ENCODE data around the gene AXIN1. TPM values are rescaled to one million over a fixed set of nuclear protein-coding genes. Genes with fewer than 3 reads are reported as not detected.

Gene AXIN1
- total RNA-seq, 1 donor from 2014 or later, result 16.4 TPM

- no peak overlapping the region for H3K27ac Mint-ChIP-seq (ENCODE audit: unreplicated experiment)
- peak overlapping the region; percentile 14 for H3K4me3 Mint-ChIP-seq (ENCODE audit: unreplicated experiment)
- TF ChIP-seq, protein P1, sequence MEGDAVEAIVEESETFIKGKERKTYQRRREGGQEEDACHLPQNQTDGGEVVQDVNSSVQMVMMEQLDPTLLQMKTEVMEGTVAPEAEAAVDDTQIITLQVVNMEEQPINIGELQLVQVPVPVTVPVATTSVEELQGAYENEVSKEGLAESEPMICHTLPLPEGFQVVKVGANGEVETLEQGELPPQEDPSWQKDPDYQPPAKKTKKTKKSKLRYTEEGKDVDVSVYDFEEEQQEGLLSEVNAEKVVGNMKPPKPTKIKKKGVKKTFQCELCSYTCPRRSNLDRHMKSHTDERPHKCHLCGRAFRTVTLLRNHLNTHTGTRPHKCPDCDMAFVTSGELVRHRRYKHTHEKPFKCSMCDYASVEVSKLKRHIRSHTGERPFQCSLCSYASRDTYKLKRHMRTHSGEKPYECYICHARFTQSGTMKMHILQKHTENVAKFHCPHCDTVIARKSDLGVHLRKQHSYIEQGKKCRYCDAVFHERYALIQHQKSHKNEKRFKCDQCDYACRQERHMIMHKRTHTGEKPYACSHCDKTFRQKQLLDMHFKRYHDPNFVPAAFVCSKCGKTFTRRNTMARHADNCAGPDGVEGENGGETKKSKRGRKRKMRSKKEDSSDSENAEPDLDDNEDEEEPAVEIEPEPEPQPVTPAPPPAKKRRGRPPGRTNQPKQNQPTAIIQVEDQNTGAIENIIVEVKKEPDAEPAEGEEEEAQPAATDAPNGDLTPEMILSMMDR (IDR thresholded peaks at IDR 0.05; ENCODE audit: partially characterized antibody, unreplicated experiment), result no peak
- DNase-seq, result no peak
- H3K9me3 Mint-ChIP-seq (ENCODE audit: unreplicated experiment), result peaks cover 3% of the 10 kb centered on the region
- no peaks in the 10 kb centered on the region for H3K36me3 Mint-ChIP-seq (ENCODE audit: unreplicated experiment)
- peaks cover 7% of the 10 kb centered on the region for H3K4me1 Mint-ChIP-seq (ENCODE audit: low read depth, unreplicated experiment)
- peaks cover 4% of the 10 kb centered on the region for H3K27me3 Mint-ChIP-seq (ENCODE audit: unreplicated experiment)
These were observed 109.2 kb downstream of the AXIN1 start for GRCh38 chr16:243348-243747.

GRCh38 chr16:242281-242680 is 110.2 kb downstream of the AXIN1 start:
- H3K27ac Mint-ChIP-seq (ENCODE audit: unreplicated experiment), result no peak overlapping the region
- TF ChIP-seq, protein P1 (IDR thresholded peaks at IDR 0.05; ENCODE audit: partially characterized antibody, unreplicated experiment), result no peak
- H3K9me3 Mint-ChIP-seq (ENCODE audit: unreplicated experiment), result peaks cover 3% of the 10 kb centered on the region
- no peaks in the 10 kb centered on the region for H3K36me3 Mint-ChIP-seq (ENCODE audit: unreplicated experiment)
- peaks cover 7% of the 10 kb centered on the region for H3K4me1 Mint-ChIP-seq (ENCODE audit: low read depth, unreplicated experiment)
- H3K4me3 Mint-ChIP-seq (ENCODE audit: unreplicated experiment), result no peak overlapping the region
- DNase-seq, result no peak
- peaks cover 1% of the 10 kb centered on the region for H3K27me3 Mint-ChIP-seq (ENCODE audit: unreplicated experiment)

DNA sequence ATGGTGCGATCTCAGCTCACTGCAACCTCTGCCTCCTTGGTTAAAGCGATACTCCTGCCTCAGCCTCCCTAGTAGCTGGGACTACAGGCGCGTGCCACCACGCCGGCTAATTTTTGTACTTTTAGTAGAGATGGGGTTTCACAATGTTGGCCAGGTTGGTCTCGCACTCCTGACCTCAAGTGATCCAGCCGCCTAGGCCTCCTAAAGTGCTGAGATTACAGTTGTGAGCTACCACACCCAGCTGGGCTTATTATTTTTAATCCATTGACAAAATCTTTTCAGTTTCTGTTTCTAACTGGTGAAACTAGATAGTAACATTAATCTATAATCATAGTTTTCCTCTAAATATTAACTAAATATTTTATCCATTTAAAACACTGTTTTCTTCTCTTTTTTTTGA is 112.0 kb downstream of the AXIN1 start:
- TF ChIP-seq, protein P1 (IDR thresholded peaks at IDR 0.05; ENCODE audit: partially characterized antibody, unreplicated experiment), result no peak
- Mint-ChIP-seq H3K27me3 (ENCODE audit: unreplicated experiment) (peaks cover 1% of the 10 kb centered on the region), H3K9me3 (ENCODE audit: unreplicated experiment) (peaks cover 4% of the 10 kb centered on the region), H3K4me1 (ENCODE audit: low read depth, unreplicated experiment) (peaks cover 7% of the 10 kb centered on the region), H3K36me3 (ENCODE audit: unreplicated experiment) (no peaks in the 10 kb centered on the region), H3K4me3 (ENCODE audit: unreplicated experiment) (no peak overlapping the region), H3K27ac (ENCODE audit: unreplicated experiment) (peak overlapping the region; percentile 46)
- DNase-seq, result no peak

DNA sequence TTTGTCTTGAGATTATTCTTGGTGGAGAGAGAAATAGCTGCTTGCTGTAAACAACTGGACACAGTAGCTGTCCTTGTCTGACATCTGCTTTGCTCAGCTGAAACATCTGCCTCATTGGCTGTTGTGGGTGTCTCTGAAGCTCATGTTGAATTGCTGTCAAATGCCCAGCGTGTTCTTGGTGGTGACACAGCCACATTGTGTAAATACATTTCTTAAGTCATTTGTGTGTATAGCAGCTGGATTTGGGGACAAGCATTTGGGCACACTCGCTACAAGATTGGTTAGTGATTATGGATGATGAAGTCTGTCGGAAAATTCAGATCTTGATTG is 112.6 kb downstream of the AXIN1 start:
- Mint-ChIP-seq H3K27ac (ENCODE audit: unreplicated experiment) (peak overlapping the region; percentile 46), H3K9me3 (ENCODE audit: unreplicated experiment) (peaks cover 9% of the 10 kb centered on the region), H3K4me1 (ENCODE audit: low read depth, unreplicated experiment) (peaks cover 7% of the 10 kb centered on the region), H3K36me3 (ENCODE audit: unreplicated experiment) (no peaks in the 10 kb centered on the region), H3K4me3 (ENCODE audit: unreplicated experiment) (peak overlapping the region; percentile 2), H3K27me3 (ENCODE audit: unreplicated experiment) (peaks cover 3% of the 10 kb centered on the region)
- DNase-seq, result no peak
- TF ChIP-seq, protein P1 (IDR thresholded peaks at IDR 0.05; ENCODE audit: partially characterized antibody, unreplicated experiment), result no peak

Other genes with a start within 250 kb of the AXIN1 start
- gene NPRL3, start 214.1 kb downstream of the AXIN1 start, total RNA-seq (ENCODE audit: unreplicated experiment), result 38.9 TPM
- not detected for gene HBZ, start 200.1 kb downstream of the AXIN1 start, total RNA-seq (ENCODE audit: unreplicated experiment)
- gene HBM, start 186.7 kb downstream of the AXIN1 start, total RNA-seq (ENCODE audit: unreplicated experiment), result not detected
- not detected for gene HBA2, start 179.8 kb downstream of the AXIN1 start, total RNA-seq (ENCODE audit: unreplicated experiment)
- 1.5 TPM for gene HBA1, start 176.0 kb downstream of the AXIN1 start, total RNA-seq (ENCODE audit: unreplicated experiment)
- gene HBQ1, start 172.3 kb downstream of the AXIN1 start, total RNA-seq (ENCODE audit: unreplicated experiment), result 1.5 TPM
- gene LUC7L, start 123.3 kb downstream of the AXIN1 start, total RNA-seq (ENCODE audit: unreplicated experiment), result 213 TPM
- 82.7 TPM for gene FAM234A, start 117.9 kb downstream of the AXIN1 start, total RNA-seq (ENCODE audit: unreplicated experiment)
- 18.2 TPM for gene RGS11, start 76.8 kb downstream of the AXIN1 start, total RNA-seq (ENCODE audit: unreplicated experiment)
- 13.8 TPM for gene ARHGDIG, start 72.1 kb downstream of the AXIN1 start, total RNA-seq (ENCODE audit: unreplicated experiment)
- gene PDIA2, start 69.6 kb downstream of the AXIN1 start, total RNA-seq (ENCODE audit: unreplicated experiment), result 11.8 TPM
- 69.6 TPM for gene MRPL28, start 17.8 kb upstream of the AXIN1 start, total RNA-seq (ENCODE audit: unreplicated experiment)
- gene PGAP6, start 29.3 kb upstream of the AXIN1 start, total RNA-seq (ENCODE audit: unreplicated experiment), result 54.5 TPM
- gene NME4, start 44.5 kb upstream of the AXIN1 start, total RNA-seq (ENCODE audit: unreplicated experiment), result 82.6 TPM
- 26.2 TPM for gene DECR2, start 49.2 kb upstream of the AXIN1 start, total RNA-seq (ENCODE audit: unreplicated experiment)
- 103 TPM for gene RAB11FIP3, start 72.9 kb upstream of the AXIN1 start, total RNA-seq (ENCODE audit: unreplicated experiment)
- gene CAPN15, start 175.0 kb upstream of the AXIN1 start, total RNA-seq (ENCODE audit: unreplicated experiment), result 56.1 TPM
- gene PRR35, start 207.7 kb upstream of the AXIN1 start, total RNA-seq (ENCODE audit: unreplicated experiment), result not detected
- 3.4 TPM for gene NHLRC4, start 214.3 kb upstream of the AXIN1 start, total RNA-seq (ENCODE audit: unreplicated experiment)
- 85.0 TPM for gene PIGQ, start 217.2 kb upstream of the AXIN1 start, total RNA-seq (ENCODE audit: unreplicated experiment)
- 48.3 TPM for gene RAB40C, start 237.3 kb upstream of the AXIN1 start, total RNA-seq (ENCODE audit: unreplicated experiment)